Activated naive CD4-positive, alpha-beta T cell treated with anti-CD3 and anti-CD28 coated beads, Interleukin-2, amount 10 ng/mL, durations not matched to agents 7 days and 5 days (primary cell): Measurements from ENCODE around the gene BBS1.
A peak's percentile ranks its signal among the peaks of the same experiment; 100 is the strongest.

Experiments used
- CTCF ChIA-PET: fragments of 350-600 bp; sonication (Branson Sonifier 250); formaldehyde crosslinking; loops from one replicate; lab custom pipeline; 2021; ENCODE audit warnings: antibody characterized with exemption; lab: Charles Lee
- DNase-seq: peaks from one replicate; pipeline ENCODE4 v3.0.0-alpha.2; 2020
- H3K27ac Mint-ChIP-seq: one replicate; pipeline ENCODE4 v1.8.0; 2021; ENCODE audit warnings: mild to moderate bottlenecking, moderate library complexity, mixed read lengths
- H3K27me3 Mint-ChIP-seq: one replicate; pipeline ENCODE4 v1.8.0; 2021; ENCODE audit warnings: mild to moderate bottlenecking, mixed read lengths
- H3K36me3 Mint-ChIP-seq: one replicate; pipeline ENCODE4 v1.8.0; 2021; ENCODE audit warnings: mixed read lengths
- H3K4me1 Mint-ChIP-seq: one replicate; pipeline ENCODE4 v1.8.0; 2021; ENCODE audit warnings: mixed read lengths
- H3K4me3 Mint-ChIP-seq: one replicate; pipeline ENCODE4 v1.8.0; 2021; ENCODE audit warnings: mild to moderate bottlenecking, moderate library complexity, mixed read lengths
- H3K9me3 Mint-ChIP-seq: one replicate; pipeline ENCODE4 v1.8.0; 2021; ENCODE audit warnings: mixed read lengths

BBS1 gene

DNA sequence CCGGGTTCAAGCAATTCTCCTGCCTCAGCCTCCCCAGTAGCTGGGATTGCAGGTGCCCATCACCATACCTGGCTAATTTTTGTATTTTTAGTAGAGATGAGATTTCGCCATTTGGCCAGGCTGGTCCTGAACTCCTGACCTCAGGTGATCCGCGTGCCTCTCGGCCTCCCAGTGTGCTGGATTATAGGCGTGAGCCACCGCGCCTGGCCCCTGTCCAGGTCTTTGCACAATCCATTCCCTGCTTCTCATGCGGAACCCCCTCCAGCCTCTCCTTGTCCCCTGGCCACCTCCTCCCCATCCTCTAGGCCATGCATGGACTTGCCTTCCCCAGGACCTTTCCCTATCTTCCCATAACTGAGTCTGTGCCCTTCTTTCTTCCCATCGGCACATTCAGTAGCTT lies 21.5 kb upstream of the BBS1 start:
- no peaks in the 10 kb centered on the region for H3K27me3 Mint-ChIP-seq
- CTCF ChIA-PET: interaction anchor here (1.1 kb wide), 1 partner anchor 92 kb away, joined by 3 read pairs; no protein-coding TSS in a partner anchor

DNA sequence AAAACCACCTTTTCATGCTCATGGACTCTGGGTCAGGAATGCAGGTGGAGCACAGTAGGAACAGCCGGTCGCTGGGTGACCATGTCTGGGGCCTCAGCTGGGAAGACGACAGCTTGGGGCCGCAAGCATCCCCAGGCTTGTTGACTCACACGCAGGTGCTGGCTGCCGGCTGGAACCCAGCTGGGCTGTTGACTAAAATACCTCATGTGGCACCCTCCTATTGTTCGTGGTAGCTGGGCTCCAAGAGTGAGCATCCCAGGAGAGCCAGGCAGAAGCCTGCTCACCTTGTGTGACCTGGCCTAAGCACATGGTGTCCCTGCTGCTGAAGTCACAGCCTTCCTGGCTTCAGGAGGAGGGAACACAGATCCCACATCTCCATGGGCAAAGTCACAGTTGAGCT lies 20.8 kb upstream of the BBS1 start:
- no peak overlapping the region for H3K27ac Mint-ChIP-seq
- H3K27me3 Mint-ChIP-seq: no peaks in the 10 kb centered on the region
- no peaks in the 10 kb centered on the region for H3K9me3 Mint-ChIP-seq
- no peak overlapping the region for H3K4me3 Mint-ChIP-seq
- H3K4me1 Mint-ChIP-seq: no peaks in the 10 kb centered on the region
- DNase-seq: no peak
- peaks cover 20% of the 10 kb centered on the region for H3K36me3 Mint-ChIP-seq
- CTCF ChIA-PET: interaction anchor here (0.7 to 1.1 kb wide), 2 partner anchors 91 to 104 kb away, joined by 3 read pairs; no protein-coding TSS in a partner anchor

More for the DNA sequence above, 21.5 kb upstream of the BBS1 start:
- Mint-ChIP-seq H3K36me3 (peaks cover 20% of the 10 kb centered on the region), H3K9me3 (no peaks in the 10 kb centered on the region), H3K4me3 (no peak overlapping the region), H3K4me1 (no peaks in the 10 kb centered on the region), H3K27ac (no peak overlapping the region)
- DNase-seq: no peak

DNA sequence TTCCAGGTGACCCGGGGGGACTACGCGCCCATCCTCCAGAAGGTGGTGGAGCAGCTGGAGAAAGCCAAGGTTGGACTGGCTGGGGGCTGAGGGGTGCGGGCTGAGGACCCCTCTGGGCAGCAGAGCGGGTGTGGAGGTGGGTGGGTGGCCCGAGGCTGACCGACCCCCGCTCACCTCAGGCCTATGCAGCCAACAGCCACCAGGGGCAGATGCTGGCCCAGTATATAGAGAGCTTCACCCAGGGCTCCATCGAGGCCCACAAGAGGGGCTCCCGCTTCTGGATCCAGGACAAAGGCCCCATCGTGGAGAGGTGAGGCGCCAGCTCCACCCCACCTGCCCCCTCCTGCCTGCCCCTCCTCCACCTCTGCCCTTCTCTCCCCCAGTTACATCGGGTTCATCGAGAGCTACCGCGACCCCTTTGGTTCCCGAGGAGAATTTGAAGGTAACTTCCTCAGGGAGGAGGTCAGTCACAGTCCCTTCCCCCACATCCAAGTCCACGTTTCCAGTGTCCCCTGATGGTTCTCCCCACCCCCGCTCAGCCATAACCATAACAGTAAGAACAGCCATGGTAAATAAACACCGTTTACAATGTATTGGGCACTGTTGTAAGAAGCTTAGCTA lies 19.0 kb upstream of the BBS1 start:
- DNase-seq: no peak
- H3K27ac Mint-ChIP-seq: no peak overlapping the region
- H3K4me3 Mint-ChIP-seq: no peak overlapping the region
- H3K27me3 Mint-ChIP-seq: no peaks in the 10 kb centered on the region
- CTCF ChIA-PET: interaction anchor here (0.8 to 2.3 kb wide), 4 partner anchors 10 to 187 kb away, joined by 3 to 8 read pairs (median 4); partner anchors contain the start of gene RBM4B
- no peaks in the 10 kb centered on the region for H3K4me1 Mint-ChIP-seq
- H3K9me3 Mint-ChIP-seq: no peaks in the 10 kb centered on the region
- peaks cover 20% of the 10 kb centered on the region for H3K36me3 Mint-ChIP-seq

DNA sequence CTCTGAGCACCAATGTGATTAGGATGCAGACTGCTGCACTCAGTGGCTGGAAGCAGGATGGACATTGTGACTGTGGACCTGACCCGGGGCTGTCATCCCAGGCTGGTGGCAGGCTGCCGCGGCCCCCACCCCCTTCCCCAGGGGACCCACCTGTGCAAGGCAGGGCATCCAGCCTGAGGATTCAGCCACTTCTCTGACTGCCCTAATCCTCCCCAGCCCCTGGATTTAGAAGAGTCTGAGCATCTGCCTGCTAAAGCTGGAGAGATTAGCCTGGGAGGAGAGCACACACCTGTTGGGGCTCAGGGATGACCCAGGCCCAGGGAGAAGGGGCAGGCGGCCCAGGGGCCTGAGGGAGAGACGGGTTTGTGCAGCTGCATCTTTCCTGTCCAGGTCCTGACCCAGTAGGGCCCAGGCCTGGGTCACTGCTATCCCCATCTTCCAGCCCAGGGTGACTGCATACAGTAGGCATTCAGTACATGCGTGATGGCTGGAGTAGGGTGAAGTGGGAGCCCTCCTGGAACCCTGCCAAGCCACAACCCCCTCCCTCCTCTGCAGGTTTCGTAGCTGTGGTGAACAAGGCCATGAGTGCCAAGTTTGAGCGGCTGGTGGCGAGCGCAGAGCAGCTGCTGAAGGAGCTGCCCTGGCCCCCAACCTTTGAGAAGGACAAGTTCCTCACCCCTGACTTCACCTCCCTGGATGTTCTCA lies 18.1 kb upstream of the BBS1 start:
- Mint-ChIP-seq H3K9me3 (no peaks in the 10 kb centered on the region), H3K4me3 (no peak overlapping the region), H3K36me3 (peaks cover 28% of the 10 kb centered on the region), H3K4me1 (no peaks in the 10 kb centered on the region), H3K27me3 (no peaks in the 10 kb centered on the region), H3K27ac (no peak overlapping the region)
- CTCF ChIA-PET: interaction anchor here (1.0 to 2.3 kb wide), 3 partner anchors 9 to 186 kb away, joined by 3 to 8 read pairs (median 4); partner anchors contain the start of gene RBM4B
- no peak for DNase-seq

DNA sequence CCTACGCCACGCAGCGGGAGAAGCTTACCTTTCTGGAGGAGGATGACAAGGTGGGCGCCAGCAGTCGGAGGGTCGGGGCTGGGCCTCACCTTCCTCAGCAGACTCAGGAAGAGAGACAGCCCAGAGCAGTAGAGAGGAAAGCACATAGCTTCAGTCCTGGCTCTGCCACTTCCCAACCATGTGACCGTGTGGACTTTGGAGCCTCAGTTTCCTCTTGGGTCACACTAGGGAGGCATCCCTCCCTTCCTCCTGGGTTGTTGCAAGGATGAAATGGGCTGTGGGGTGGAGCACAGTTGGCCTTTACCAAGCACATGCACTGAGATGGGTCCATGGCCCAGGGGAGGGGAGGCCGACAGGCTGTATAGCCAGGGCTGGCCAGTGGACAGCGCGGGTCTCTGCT lies 17.3 kb upstream of the BBS1 start:
- H3K4me1 Mint-ChIP-seq: no peaks in the 10 kb centered on the region
- no peaks in the 10 kb centered on the region for H3K27me3 Mint-ChIP-seq
- DNase-seq: no peak
- peaks cover 25% of the 10 kb centered on the region for H3K36me3 Mint-ChIP-seq
- no peaks in the 10 kb centered on the region for H3K9me3 Mint-ChIP-seq
- H3K4me3 Mint-ChIP-seq: no peak overlapping the region
- CTCF ChIA-PET: interaction anchor here (2.3 kb wide), 1 partner anchor 9 kb away, joined by 8 read pairs; no protein-coding TSS in a partner anchor
- H3K27ac Mint-ChIP-seq: no peak overlapping the region

DNA sequence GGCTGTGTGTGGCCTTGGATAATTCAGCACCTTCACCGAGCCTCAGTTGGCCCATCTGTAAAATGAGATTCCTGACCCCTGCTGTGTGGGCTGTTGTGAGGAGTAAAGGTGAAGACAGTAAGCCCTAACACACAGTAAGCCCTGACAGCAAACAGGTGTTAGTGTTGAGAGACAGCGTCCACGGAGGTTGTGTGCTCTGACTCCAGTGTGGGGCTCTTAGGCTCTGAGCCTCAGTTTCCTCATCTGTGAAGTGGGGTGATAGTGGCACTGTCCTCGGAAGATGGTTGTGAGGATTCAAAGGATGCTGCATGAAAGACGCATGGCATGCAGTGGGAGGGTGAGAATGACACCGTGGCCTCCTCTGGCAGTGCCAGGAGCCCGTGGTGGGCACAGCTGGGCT lies 16.0 kb upstream of the BBS1 start:
- Mint-ChIP-seq H3K27me3 (no peaks in the 10 kb centered on the region), H3K27ac (no peak overlapping the region), H3K4me1 (no peaks in the 10 kb centered on the region), H3K4me3 (no peak overlapping the region), H3K9me3 (no peaks in the 10 kb centered on the region), H3K36me3 (peaks cover 22% of the 10 kb centered on the region)
- CTCF ChIA-PET: no interaction called here
- no peak for DNase-seq

DNA sequence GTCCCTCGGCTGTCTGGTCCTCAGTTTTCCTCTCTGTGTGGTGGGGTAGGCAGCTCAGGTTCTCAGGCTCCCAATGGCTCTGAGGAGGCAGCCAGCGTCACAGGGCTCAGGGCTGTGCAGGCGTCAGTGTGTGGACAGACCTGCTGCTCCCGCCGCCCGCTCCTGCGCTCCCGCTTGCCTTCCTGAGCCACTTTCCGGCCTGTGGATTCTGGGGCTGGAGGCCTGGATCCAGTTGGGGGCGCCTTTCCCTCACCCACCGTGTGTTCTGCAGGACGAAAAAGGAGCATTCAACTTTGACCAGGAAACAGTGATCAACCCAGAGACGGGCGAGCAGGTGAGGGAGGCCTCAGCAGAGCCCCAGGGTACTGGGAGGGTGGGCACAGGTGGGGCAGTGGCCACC lies 15.5 kb upstream of the BBS1 start:
- H3K27me3 Mint-ChIP-seq: no peaks in the 10 kb centered on the region
- no peaks in the 10 kb centered on the region for H3K4me1 Mint-ChIP-seq
- H3K36me3 Mint-ChIP-seq: peaks cover 22% of the 10 kb centered on the region
- CTCF ChIA-PET: no interaction called here
- H3K4me3 Mint-ChIP-seq: no peak overlapping the region
- no peak for DNase-seq
- H3K9me3 Mint-ChIP-seq: no peaks in the 10 kb centered on the region
- no peak overlapping the region for H3K27ac Mint-ChIP-seq

DNA sequence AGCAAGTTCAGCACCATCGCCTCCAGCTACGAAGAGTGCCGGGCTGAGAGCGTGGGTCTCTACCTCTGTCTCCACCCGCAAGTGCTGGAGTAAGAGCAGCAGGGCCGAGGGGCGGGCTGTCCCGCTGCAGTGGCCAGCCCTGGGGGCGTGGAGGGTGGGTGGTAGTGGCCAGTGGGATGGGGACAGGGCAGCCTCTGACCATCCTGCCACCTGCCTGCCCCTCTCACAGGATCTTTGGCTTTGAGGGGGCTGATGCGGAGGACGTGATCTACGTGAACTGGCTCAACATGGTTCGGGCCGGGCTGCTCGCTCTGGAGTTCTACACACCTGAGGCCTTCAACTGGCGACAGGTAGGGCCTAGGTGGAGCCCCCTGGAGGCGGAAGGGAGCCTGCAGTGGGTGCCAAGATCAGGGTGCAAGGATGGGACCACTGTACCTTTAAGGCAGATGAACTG lies 15.0 kb upstream of the BBS1 start:
- H3K9me3 Mint-ChIP-seq: no peaks in the 10 kb centered on the region
- no peaks in the 10 kb centered on the region for H3K4me1 Mint-ChIP-seq
- DNase-seq: peak; percentile 38
- no peak overlapping the region for H3K27ac Mint-ChIP-seq
- no peak overlapping the region for H3K4me3 Mint-ChIP-seq
- CTCF ChIA-PET: no interaction called here
- H3K27me3 Mint-ChIP-seq: no peaks in the 10 kb centered on the region
- H3K36me3 Mint-ChIP-seq: peaks cover 21% of the 10 kb centered on the region

DNA sequence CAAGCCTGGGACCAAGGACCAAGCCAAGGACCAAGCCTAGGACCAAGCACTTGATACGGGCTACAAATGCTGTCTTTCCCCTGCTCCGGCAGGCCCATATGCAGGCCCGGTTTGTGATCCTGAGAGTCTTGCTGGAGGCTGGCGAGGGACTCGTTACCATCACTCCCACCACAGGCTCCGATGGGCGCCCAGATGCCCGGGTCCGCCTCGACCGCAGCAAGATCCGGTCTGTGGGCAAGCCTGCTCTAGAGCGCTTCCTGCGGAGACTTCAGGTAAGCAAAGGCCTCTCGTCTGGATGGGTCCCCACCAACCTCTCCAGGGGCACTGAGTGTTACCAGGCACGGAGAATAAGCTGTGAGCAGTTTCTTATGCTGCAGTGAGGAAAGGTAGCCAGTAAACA lies 13.2 kb upstream of the BBS1 start:
- DNase-seq: no peak
- H3K27me3 Mint-ChIP-seq: no peaks in the 10 kb centered on the region
- H3K27ac Mint-ChIP-seq: no peak overlapping the region
- no peak overlapping the region for H3K4me3 Mint-ChIP-seq
- H3K9me3 Mint-ChIP-seq: no peaks in the 10 kb centered on the region
- CTCF ChIA-PET: interaction anchor here (0.6 kb wide), 1 partner anchor 980 kb away, joined by 3 read pairs; no protein-coding TSS in a partner anchor
- peaks cover 26% of the 10 kb centered on the region for H3K36me3 Mint-ChIP-seq
- H3K4me1 Mint-ChIP-seq: no peaks in the 10 kb centered on the region

DNA sequence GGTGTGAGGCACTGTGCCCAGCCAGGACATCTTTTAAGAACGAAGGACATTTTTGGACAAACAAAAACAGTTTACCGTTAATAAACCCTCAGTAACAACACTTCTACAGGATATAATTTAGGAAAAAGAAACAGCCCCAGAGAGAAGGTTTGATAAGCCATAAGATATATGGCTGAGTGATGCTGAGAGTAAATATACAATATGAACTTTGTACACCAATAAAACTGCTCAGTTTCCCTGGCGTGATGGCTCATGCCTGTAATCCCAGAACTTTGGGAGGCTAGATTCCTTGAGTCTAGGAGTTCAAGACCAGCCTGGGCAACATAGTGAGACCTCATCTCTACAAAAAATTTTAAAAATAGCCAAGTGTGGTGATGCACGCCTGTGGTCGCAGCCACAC lies 11.9 kb upstream of the BBS1 start:
- Mint-ChIP-seq H3K9me3 (no peaks in the 10 kb centered on the region), H3K4me1 (no peaks in the 10 kb centered on the region), H3K27ac (no peak overlapping the region), H3K27me3 (no peaks in the 10 kb centered on the region), H3K4me3 (no peak overlapping the region), H3K36me3 (peaks cover 23% of the 10 kb centered on the region)
- no peak for DNase-seq
- CTCF ChIA-PET: no interaction called here

DNA sequence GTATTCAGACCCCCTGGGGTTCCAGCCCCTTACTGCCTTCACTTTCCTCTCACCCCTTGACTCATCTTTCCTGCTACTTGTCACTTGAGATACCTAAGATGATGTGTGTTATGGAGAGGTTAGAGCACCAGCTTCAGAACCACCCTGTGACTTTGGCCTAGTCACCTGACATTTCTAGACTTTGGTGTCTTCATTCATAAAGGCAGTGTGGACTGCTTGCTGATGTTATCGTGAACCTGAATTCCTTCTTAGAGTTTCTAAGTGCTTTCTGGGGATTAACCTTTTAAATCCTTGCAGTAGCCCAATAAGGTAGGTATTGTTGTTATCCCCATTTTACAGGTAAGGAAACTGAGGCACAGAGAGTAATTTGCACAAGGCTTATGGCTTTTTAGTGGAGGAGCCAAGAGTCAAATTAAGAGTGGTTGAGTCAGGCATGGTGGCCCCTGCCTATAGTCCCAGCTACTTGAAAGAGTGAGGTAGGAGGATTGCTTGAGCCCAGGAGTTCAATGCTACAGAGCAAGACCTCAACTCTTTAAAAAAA lies 5.1 kb upstream of the BBS1 start:
- Mint-ChIP-seq H3K4me1 (peaks cover 14% of the 10 kb centered on the region), H3K27me3 (no peaks in the 10 kb centered on the region), H3K4me3 (no peak overlapping the region), H3K27ac (no peak overlapping the region), H3K36me3 (peaks cover 26% of the 10 kb centered on the region), H3K9me3 (no peaks in the 10 kb centered on the region)
- CTCF ChIA-PET: interaction anchor here (1.4 kb wide), 1 partner anchor 14 kb away, joined by 3 read pairs; no protein-coding TSS in a partner anchor
- DNase-seq: no peak

DNA sequence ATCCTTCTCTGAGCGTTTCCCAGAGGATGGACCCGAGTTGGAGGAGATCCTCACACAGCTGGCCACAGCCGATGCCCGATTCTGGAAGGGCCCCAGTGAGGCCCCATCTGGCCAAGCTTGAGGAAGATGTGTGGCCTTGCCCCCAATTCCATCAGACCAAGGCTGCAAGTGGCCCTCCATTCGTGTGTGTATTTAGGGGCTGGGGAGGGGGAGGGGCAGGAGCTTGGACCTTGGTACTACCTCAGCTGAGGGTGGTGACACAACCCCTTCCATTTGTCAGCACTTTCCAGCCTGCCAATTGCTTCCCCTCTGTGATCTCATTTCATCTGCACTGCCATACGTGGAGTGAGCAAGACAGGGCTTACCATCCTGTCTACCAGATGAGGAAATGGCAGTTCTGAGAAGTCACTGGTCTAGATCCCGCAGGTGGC lies 1.3 kb upstream of the BBS1 start:
- Mint-ChIP-seq H3K9me3 (no peaks in the 10 kb centered on the region), H3K36me3 (peaks cover 16% of the 10 kb centered on the region), H3K4me1 (peaks cover 25% of the 10 kb centered on the region), H3K27ac (peak overlapping the region; percentile 77), H3K4me3 (no peak overlapping the region), H3K27me3 (no peaks in the 10 kb centered on the region)
- CTCF ChIA-PET: interaction anchor here (1.1 kb wide), 1 partner anchor 123 kb away, joined by 3 read pairs; no protein-coding TSS in a partner anchor
- no peak for DNase-seq

DNA sequence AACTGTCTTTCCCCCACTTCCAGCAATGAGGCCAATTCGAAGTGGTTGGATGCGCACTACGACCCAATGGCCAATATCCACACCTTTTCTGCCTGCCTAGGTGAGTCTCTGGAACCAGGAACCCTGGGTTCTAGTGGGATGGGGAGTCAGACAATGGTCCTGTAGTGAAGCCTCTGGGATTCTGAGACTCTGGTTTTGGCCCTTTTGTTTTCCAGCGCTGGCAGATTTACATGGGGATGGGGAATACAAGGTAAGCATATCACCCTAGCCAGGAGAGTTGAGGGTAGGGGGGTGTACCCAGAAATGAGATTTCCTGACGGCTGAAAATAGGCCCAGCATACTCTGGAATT lies 530 bp downstream of the BBS1 start:
- Mint-ChIP-seq H3K4me3 (peak overlapping the region; percentile 89), H3K27me3 (no peaks in the 10 kb centered on the region), H3K27ac (no peak overlapping the region), H3K9me3 (no peaks in the 10 kb centered on the region), H3K4me1 (peaks cover 25% of the 10 kb centered on the region), H3K36me3 (peaks cover 14% of the 10 kb centered on the region)
- CTCF ChIA-PET: interaction anchor here (1.0 to 1.1 kb wide), 2 partner anchors 72 to 168 kb away, joined by 3 to 5 read pairs; partner anchors contain the start of gene MRPL11
- no peak for DNase-seq

DNA sequence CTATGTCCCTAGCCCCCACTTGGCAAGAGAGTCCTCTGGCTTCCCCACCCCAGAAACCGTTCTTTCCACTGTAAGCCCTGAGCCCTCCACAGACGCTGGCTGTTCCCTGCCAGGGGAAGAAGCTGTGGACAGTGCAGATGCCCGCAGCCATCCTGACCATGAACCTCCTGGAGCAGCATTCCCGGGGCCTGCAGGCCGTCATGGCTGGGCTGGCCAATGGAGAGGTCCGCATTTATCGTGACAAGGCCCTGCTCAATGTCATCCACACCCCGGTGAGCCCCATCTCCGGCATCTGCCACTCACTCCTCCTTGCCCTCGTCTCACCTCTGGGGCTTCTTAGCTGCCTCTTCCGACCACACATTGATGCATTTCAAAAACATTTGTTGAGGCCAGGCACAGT lies 13.2 kb downstream of the BBS1 start:
- DNase-seq: no peak
- Mint-ChIP-seq H3K9me3 (no peaks in the 10 kb centered on the region), H3K4me3 (no peak overlapping the region), H3K36me3 (peaks cover 13% of the 10 kb centered on the region), H3K4me1 (no peaks in the 10 kb centered on the region), H3K27me3 (no peaks in the 10 kb centered on the region), H3K27ac (no peak overlapping the region)
- CTCF ChIA-PET: no interaction called here
